GM23248 (cell line): ENCODE measurements around the gene ZNF628.

Experiments used
- EZH2 ChIP-seq: fragments of 200-600 bp; sonication (generic); IDR thresholded peaks from 2 replicates; pipeline ENCODE4 v1.6.1; 2018; ENCODE audit warnings: antibody characterized with exemption, mild to moderate bottlenecking; ENCODE audit not compliant: insufficient read depth, poor library complexity, severe bottlenecking
- EZH2phosphoT487 ChIP-seq: fragments of 200-600 bp; sonication (generic); IDR thresholded peaks from 2 replicates; pipeline ENCODE4 v1.6.1; 2018; ENCODE audit warnings: antibody characterized with exemption, moderate library complexity, mild to moderate bottlenecking, low read depth; ENCODE audit not compliant: insufficient read depth

DNA sequence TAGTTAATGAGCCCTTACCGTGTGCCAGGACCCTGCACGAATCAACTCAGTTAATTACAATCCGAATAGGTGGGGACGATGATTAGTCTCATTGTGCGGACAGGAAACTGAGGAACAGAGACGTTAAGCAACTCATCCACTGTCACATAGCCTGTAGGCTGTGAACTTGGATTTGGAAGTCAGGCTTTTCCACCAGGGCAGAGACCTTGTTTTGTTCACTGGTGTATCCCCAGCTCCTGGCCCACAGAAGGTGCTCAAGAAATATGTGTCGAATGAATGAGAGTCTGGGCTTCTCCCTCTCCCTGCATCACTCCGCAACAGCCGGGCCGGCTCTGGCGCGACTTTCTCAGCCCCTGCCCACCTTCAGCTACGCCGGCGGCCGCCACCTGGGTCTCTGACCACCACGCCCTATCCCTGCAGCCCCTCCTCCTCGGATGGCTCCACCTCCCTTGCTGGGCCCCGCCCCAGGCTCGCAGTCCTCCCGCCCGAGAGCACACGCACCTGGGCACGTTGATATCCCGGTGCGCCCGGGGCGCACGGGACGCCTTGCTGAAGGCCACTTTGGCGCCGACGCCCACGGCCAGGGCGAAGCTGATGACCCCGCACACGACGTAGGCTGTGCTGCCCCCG lies 34.6 kb upstream of the ZNF628 start:
- TF ChIP-seq EZH2 (peak; percentile 77), EZH2phosphoT487 (0 out of 2 replicates have a peak, but pooled peaks have one; percentile 62)
